ENCODE results near the gene CAMTA1.

CAMTA1 gene

GRCh38 chr1:7555391-7556185 is 770.3 kb downstream of the CAMTA1 start:
- no peak overlapping the region for H3K4me2 ChIP-seq (ENCODE audit: low read depth, low read length, poor library complexity, severe bottlenecking)
- TF ChIP-seq EZH2phosphoT487 (conservative IDR thresholded peaks at IDR 0.05; ENCODE audit: low read length) (no peak), CTCF (IDR thresholded peaks at IDR 0.05; ENCODE audit: insufficient read depth, low read length, poor library complexity, severe bottlenecking) (no peak)
- H4K20me1 ChIP-seq (ENCODE audit: low read depth, low read length): no peaks in the 10 kb centered on the region
- no peak overlapping the region for H3K27ac ChIP-seq (ENCODE audit: low read depth, low read length)
- H3K9me2 ChIP-seq (replicated peaks; ENCODE audit: insufficient read depth, low read length): no peaks in the 10 kb centered on the region
- H3K4me3 ChIP-seq (ENCODE audit: insufficient read depth, low read length, poor library complexity, severe bottlenecking): no peak overlapping the region
- H3F3A ChIP-seq (ENCODE audit: insufficient read depth): no peaks in the 10 kb centered on the region
- no peak overlapping the region for H3K9ac ChIP-seq (ENCODE audit: low read length)
- H3K9me3 ChIP-seq (ENCODE audit: insufficient read depth, low read length): no peaks in the 10 kb centered on the region
- H3K27me3 ChIP-seq (ENCODE audit: low read length): no peaks in the 10 kb centered on the region
- H2AFZ ChIP-seq (ENCODE audit: low read depth, low read length, severe bottlenecking): no peak overlapping the region
- no peaks in the 10 kb centered on the region for H3K79me2 ChIP-seq (ENCODE audit: insufficient read depth, low read length)
- no peaks in the 10 kb centered on the region for H3K36me3 ChIP-seq (ENCODE audit: low read length)

DNA sequence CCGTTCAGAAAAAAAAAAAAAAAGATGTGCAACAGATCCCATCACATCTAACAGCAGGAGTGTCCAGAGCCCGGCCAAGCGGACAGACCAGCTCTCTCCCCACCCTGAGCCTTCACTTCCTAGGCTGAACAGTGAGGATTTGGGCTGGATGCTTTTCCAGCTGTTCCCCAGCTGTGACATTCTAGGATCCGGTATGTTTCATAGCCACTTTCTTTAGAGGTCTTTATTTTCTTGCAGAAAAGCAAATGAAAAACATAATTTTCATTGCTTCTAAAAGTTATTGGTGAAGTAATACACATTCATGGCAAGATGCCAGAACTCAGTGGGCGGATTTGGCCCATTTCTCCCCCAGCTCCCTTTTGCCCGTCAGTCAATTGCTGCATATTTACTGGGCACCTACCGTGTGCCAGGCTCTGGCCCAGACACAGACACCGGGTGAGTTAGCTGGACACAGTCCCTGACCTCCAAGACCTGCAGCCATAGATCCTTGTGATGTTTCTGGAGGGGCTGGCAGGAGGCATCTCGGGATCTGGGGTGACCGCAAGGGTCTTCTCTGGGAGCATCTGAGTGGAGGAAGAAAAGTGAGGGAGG is 772.1 kb downstream of the CAMTA1 start:
- Histone ChIP-seq H3K27ac (ENCODE audit: low read depth, low read length) (no peak overlapping the region), H3K4me2 (ENCODE audit: low read depth, low read length, poor library complexity, severe bottlenecking) (no peak overlapping the region), H3K79me2 (ENCODE audit: insufficient read depth, low read length) (no peaks in the 10 kb centered on the region), H3K4me3 (ENCODE audit: insufficient read depth, low read length, poor library complexity, severe bottlenecking) (no peak overlapping the region), H2AFZ (ENCODE audit: low read depth, low read length, severe bottlenecking) (no peak overlapping the region), H3K27me3 (ENCODE audit: low read length) (no peaks in the 10 kb centered on the region), H3K9me2 (replicated peaks; ENCODE audit: insufficient read depth, low read length) (no peaks in the 10 kb centered on the region), H3K9ac (ENCODE audit: low read length) (no peak overlapping the region), H4K20me1 (ENCODE audit: low read depth, low read length) (no peaks in the 10 kb centered on the region), H3K36me3 (ENCODE audit: low read length) (no peaks in the 10 kb centered on the region), H3F3A (ENCODE audit: insufficient read depth) (no peaks in the 10 kb centered on the region), H3K9me3 (ENCODE audit: insufficient read depth, low read length) (no peaks in the 10 kb centered on the region)
- TF ChIP-seq CTCF (IDR thresholded peaks at IDR 0.05; ENCODE audit: insufficient read depth, low read length, poor library complexity, severe bottlenecking): no peak

DNA sequence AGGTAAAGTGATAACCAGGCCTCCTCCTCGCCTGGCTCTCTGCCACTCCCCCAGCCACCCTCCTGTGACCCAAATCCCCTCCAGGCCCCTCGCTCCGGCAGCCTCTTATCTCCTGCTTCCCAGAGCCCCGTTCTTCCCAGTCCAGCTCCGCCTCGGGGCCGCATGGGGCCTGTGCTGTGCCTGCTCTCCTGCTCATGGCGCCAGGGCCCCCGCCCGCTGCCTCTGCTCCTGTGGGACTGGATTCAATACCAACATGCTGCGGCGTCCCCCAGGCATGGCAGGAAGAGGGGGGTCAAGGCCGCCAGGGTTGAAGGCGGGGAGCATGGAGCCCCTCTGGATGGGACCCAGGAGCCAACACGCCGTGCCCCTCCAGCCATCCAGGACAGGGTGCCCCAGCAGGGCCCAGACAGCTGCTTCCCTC is 772.8 kb downstream of the CAMTA1 start:
- Histone ChIP-seq H2AFZ (ENCODE audit: low read depth, low read length, severe bottlenecking) (no peak overlapping the region), H3K27me3 (ENCODE audit: low read length) (no peaks in the 10 kb centered on the region), H3K9ac (ENCODE audit: low read length) (no peak overlapping the region), H4K20me1 (ENCODE audit: low read depth, low read length) (no peaks in the 10 kb centered on the region), H3K9me3 (ENCODE audit: insufficient read depth, low read length) (no peaks in the 10 kb centered on the region), H3K9me2 (replicated peaks; ENCODE audit: insufficient read depth, low read length) (no peaks in the 10 kb centered on the region), H3F3A (ENCODE audit: insufficient read depth) (no peaks in the 10 kb centered on the region), H3K4me2 (ENCODE audit: low read depth, low read length, poor library complexity, severe bottlenecking) (no peak overlapping the region), H3K27ac (ENCODE audit: low read depth, low read length) (no peak overlapping the region), H3K79me2 (ENCODE audit: insufficient read depth, low read length) (no peaks in the 10 kb centered on the region), H3K4me3 (ENCODE audit: insufficient read depth, low read length, poor library complexity, severe bottlenecking) (no peak overlapping the region), H3K36me3 (ENCODE audit: low read length) (no peaks in the 10 kb centered on the region)
- TF ChIP-seq EZH2phosphoT487 (conservative IDR thresholded peaks at IDR 0.05; ENCODE audit: low read length): no peak
- TF ChIP-seq CTCF (IDR thresholded peaks at IDR 0.05; ENCODE audit: insufficient read depth, low read length, poor library complexity, severe bottlenecking): no peak

Data from SU-DHL-6 (cell line).